Amniotic epithelial cell (primary cell): ENCODE data around the gene NCKAP5.

Experiments used
- DNase-seq: peaks from one replicate; pipeline ENCODE4 v3.0.0-alpha.2; 2010; ENCODE audit warnings: low read depth

Gene NCKAP5

DNA sequence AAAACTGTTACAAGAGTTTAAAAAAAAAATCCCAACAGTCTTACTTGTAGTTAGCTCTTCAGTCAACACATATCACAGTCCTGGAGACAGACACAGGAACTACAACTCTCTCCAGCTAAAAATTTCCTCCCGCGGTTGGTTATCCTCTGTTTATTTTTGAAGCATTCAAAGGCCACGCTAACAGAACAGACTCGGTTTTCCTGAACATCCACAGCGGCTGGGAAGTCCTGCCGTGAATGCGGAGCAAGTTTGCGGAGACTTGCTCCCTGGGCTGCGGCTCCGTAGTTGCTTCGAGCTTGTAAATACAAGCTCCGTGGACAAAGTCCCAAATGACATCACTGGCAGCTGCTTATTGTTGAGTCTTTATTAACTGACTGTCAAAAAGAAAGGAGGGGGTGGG lies at the start of gene NCKAP5:
TSS of gene NCKAP5 (minus strand) at position 292 of the 400 bp plus-strand sequence. CDS start 50,937 bp downstream, outside the sequence.
- peak; percentile 49 for DNase-seq

DNA sequence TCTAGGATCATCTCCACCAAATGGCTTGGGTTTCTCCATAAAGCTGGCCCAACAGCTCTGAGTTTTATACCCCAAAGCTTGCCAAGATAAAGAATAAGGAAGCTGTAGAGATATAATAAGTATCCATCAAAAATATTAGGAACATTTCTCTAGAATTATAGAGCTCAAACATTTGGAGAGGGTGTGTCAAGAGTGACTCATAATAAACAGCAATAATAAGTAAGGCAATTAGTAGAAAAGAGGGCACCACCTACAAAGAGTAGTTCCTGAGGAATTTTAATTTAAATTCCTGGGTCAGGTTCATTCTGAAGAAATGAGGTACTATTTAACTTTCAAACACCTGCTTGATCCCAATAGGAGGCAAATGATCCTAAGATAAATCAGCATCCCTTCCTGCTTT lies 41.4 kb upstream of the NCKAP5 start:
- no peak for DNase-seq

DNA sequence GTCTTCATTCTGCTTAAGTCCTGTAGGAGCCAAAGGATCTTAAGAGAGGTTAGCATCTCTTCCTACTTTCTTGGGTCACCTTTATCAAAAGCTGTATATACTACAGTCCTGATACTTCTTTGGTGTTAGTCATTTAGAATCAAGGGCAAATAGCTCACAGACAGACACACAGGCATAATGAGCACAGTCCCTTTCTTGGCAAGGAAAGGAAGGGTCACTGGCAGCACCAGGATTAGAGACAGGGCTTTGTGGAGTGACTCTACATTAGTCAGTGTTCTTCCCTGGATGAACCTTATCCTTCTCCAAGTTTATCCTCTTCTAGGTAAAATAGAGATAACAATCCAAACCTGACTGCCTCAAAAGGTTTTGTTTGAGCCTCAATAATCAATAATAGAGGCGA lies 40.0 kb upstream of the NCKAP5 start:
- DNase-seq, result no peak

DNA sequence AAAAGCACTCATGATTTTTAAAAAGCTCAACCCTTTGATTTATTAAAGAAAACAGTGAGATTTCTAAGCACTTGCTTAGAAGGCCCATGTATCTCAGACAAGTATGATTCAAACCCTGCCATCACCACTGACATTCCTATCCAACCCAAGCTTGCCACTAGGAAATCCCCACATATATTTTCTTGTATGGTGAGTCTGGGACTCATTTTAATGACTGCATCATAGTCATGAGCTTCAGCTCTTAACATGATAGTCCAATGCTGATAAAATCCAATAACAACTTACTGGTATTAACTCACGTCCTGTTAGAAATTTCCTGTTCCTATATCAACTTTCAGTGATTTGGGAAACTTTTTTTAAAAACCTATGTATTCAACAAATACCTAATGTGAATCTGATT lies 39.4 kb upstream of the NCKAP5 start:
- DNase-seq, result peak; percentile 48

DNA sequence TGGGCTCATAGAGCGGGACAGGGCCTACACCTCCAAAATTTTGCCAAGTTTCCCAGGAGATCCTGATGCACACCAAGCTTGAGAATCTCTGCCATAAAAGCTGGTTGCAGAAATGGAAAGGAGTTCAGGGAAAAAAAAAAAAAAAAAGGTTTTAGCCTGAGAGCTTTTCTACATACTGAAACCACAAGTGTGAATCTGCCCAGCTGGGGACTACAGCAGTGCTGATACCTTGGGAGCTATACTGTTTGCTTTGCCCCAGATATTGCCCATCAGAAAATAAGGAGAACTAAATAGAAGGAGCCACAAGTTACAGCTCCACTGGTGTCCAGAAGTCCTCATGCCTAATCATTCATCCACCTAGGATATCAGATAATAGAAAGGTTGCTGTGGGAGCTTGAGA lies 38.4 kb upstream of the NCKAP5 start:
- DNase-seq, result no peak

DNA sequence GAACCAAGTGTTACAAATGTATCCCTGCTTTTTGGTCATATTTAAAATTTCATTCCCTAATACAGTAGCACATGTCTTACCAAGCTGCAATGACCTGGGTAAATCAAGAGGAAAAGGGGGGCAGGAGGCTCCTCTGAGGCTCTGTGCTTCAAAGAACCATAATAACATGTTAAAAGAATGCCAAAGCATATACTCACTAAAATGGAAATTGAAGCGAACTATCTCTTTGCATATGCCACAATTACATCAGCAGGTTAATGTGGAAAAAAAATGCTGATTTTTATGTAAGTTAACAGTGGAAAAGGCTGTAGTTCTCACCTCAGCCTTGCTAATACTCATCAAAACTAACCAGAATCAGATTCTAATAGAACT lies 37.5 kb upstream of the NCKAP5 start:
- DNase-seq, result no peak

DNA sequence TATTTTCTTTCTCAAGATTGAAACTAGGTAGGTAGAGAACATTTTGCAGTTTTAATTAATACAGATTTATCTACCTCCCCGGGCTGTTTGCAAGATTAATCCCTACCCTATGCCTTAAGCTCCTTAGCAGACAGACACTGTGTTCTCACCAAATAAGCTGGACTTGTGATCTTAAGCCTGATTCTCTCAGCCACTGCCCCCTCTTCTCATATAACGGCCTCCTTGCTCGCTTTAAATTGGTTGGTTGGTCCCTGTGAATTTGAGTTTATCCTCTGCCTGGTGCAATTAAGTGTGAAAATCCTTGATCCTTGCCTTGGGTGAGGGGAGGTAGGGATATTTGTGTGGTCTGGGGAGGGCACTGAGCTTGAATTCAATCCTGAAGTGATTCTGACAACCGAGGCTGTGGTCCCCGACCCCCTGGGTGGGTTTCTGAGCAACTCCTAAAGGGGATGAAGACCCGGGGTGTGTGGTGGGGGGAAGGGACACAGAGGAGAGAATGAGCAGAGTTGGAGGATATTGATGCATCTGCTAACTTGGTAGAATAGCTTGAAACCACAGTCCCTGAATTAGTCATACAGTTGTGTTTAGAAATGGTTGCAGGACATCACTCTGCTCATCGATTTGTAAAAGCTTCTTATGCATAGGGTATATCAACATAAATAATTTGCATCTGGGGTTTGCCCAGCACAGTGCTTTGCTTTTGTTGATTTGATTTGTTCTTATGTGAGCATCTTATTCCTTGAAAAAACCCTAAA lies 36.9 kb upstream of the NCKAP5 start:
- DNase-seq, result no peak

DNA sequence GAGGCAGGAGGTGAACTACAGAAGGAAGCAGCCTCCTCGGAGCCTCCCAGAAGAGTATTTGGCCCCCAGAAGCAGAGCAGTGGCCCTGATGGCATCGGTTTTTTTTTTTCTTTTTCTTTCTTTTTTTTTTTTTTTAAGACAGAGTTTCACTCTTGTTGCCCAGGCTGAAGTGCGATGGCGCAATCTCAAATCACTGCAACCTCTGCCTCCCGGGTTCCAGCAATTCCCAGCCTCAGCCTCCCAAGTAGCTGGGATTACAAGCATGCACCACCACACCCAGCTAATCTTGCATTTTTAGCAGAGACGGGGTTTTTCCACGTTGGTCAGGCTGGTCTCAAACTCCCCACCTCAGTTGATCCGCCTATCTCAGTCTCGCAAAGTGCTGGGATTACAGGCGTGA lies 34.8 kb upstream of the NCKAP5 start:
- no peak for DNase-seq

DNA sequence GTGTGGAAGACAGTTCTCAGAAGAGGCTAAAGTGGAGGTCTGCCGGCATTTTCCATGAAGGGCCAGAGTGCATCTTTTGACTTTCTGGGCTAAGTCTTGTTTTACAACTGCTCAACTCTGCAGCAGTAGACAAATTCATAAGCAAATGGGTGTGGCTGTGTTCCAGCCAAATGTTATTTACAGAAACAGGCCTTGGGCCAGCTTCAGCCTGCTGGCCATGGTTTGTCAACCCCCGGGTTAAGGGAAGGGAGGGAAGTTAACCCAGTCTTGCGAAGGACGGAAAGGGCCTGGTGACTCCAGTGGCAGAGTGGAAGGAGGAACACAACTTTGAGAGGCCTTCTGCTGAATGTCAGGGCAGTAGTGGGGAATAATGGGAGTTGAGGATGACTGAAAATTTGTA lies 34.3 kb upstream of the NCKAP5 start:
- DNase-seq, result no peak

DNA sequence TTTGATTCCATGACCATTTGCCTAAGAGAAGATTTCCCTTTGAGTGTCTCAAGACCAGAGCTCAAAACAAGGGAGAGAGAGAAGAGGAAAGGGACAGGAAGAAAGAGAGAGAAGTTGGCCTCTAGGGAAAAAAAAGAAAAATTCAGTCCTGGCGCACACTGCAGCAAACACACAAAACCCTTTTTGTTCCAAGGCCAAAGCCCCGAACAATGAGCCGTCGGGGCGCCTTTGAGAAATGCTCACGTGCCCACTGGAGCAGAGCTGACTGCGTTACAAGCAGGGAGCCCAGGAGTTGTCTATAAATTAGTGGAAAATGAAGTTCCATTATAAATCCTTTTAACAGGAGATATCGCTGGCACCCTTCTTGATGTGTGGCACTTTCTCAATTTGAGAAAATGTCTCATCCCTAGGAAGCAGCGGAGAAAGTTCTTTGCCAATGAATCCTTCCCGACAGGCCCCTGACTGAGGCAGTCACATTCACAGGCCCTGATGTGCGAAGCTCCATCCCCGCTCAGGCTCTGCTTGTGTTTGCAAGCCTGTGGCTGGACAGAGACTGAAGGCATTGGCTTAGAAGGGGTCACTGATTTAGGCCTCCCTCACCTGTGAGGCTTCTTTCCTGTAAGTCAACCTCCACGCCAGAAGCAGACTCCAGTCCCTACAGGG lies 32.1 kb upstream of the NCKAP5 start:
- no peak for DNase-seq

DNA sequence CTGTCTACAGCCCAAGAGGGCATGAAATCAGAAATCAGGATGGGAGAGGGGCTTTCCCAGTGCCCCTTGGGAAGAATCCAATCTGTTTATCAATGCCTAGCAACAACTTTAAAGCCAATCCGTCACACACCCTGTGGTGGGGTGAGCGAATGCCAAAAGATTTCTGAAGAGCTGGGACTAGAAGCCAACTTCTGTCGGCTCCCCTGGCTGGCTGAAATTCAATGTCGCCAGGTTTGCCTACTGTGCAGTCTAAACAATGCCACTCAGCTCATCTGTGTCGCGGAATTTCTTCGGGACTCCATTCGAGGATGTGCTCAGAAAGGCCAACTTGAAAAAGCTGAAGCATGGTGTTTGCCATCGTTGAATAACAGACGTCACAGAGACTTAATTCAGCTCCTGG lies 31.5 kb upstream of the NCKAP5 start:
- DNase-seq, result no peak

DNA sequence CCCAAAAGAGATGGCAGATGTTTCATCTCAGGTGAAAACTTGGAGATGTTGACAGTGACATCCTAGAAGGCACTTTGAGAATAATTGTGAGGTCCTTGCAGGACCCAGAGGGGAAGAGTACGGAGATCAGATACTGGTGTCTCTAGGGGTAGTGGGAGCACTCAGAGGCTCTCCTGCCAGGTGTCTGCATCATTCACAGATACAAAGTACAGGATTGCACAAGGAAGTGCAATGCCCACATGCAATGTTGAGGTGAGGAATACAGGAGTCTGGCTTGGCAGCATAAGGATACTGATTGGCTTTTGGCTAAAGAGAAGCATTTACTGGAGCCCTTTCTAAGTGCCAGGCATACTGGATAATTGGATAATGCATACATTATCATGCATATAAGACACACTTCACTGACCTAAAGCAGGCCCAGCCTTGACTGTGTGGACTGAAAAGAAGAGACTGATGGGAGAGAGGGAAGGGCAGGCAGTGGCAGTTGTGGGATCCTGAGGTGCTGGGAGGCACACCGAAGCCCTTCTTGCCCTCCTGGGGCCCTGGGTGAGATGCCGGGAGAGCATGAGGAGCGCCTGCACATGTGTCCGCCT lies 31.0 kb upstream of the NCKAP5 start:
- no peak for DNase-seq

DNA sequence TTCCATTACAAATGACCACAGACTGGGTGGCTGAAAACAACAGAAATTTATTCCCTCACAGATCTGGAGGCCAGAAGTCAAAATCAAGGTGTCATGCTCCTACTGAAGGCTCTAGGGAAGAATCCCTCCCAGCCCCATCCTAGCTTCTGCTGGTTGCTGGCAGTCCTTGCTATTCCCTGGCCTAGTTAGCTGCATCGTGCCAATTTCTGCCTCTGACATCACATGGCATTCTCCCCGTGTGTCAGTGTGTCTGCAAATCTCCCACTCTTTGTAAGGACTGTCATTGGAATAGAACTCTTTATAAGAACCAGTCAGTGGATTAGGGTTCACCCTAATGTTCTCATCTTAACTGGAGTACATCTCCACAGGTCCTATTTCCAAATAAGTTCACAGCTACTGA lies 30.5 kb upstream of the NCKAP5 start:
- no peak for DNase-seq

DNA sequence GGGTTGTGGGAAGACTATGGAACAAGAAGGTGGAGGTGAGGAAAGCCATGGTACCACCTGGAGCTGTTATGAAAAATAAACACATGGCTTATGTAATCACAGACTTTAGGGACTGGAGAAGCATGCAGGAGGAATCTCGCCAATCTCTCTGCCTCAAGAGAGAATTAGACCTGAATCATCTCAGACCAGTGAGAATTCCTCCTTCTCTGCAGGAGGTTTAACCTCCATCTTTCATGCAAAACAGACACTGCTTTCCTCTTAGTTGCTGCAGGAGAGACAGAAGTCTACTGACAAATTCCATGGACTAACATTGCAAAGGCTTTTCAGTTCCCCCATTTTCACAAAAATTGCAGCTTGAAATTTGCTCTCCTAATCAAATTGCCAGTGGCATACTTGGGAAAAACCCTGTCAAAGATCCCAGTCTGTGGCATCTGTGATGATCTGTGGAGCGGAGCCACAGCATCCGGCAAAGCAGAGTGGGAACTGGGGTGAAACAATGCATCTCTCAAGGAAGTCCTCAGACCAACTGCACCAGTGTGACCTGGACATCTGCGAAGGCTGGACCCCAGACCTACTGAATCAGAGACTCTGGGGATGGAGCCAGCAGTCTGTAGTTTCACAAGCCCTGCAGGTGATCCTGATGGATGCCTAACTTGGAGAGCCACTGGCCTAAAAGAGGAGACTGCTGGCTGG lies 28.6 kb upstream of the NCKAP5 start:
- DNase-seq, result no peak

DNA sequence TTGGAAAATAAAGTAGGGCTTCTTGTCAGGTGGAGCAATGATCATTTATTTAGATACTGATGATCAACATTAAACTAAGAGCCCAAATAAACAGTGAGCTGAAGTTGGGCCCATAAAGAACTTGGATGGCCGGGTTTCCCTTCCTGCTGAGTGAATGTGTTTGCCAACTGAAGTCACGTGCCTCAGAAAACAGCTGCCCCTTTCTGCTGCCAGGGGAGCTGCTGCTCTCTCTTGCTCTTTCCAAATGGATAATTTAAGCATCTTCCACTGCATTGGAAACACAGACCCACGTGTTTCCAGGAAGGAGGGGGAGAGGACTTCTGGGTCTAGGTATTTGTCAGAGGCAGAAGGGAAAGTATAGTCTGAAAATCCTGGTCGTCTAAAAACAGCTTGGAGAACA lies 22.9 kb upstream of the NCKAP5 start:
- no peak for DNase-seq

DNA sequence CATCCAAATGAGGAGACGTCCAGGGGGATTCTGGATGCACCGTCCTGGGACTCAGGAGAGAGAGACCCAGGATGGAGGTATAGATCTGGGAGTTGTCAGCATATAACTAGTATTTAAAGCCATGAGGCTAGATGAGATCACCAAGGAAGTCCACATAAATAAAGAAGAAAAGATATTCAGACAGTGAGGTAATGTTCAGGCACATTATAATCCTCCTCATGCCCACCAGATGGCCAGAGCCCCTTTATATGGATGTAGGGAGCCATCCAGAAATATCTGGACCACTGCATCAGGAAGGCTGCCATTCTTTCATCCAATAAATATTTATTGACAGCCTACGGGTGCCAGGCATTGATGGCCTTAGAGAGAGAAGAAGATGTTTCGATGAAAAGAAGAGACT lies 21.2 kb upstream of the NCKAP5 start:
- DNase-seq, result no peak

DNA sequence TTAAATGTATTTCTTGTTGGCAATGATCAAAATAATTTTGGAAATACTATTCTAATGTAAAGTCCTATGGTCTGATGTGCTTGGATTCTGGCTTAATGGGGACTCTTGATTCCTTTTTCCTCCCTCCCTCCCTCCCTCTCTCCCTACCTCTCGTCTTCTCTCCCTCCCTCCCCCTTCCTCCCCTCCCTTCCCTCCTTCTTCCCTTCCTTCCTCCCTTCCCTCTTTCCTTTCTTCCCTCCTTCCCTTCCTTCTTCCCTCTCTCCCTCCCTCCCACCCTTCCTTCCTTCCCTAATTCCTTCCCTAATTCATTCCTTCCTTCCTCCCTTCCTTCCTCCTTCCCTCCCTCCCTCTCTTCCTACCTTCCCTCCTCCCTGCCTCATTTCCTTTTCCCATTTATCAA lies 19.9 kb upstream of the NCKAP5 start:
- DNase-seq, result no peak

DNA sequence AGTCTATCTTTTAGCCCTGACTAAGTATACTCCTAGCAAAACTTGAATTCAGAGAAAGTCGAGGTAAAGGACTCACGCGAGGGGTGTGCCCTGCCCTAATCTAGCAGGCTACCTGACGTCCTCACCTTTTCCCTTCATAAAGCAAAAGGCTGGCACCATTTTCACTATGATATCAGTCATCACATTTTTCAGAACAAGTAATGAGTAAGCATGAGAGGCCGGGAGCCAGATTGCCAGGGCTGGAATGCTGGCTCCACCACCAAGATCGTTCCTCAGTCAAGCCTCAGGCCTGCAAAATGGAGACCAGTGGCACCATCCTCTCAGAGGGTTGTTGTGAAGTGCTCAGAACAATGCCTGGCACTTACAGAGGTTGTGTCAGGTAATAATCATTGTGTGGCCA lies 18.7 kb upstream of the NCKAP5 start:
- peak; percentile 13 for DNase-seq

DNA sequence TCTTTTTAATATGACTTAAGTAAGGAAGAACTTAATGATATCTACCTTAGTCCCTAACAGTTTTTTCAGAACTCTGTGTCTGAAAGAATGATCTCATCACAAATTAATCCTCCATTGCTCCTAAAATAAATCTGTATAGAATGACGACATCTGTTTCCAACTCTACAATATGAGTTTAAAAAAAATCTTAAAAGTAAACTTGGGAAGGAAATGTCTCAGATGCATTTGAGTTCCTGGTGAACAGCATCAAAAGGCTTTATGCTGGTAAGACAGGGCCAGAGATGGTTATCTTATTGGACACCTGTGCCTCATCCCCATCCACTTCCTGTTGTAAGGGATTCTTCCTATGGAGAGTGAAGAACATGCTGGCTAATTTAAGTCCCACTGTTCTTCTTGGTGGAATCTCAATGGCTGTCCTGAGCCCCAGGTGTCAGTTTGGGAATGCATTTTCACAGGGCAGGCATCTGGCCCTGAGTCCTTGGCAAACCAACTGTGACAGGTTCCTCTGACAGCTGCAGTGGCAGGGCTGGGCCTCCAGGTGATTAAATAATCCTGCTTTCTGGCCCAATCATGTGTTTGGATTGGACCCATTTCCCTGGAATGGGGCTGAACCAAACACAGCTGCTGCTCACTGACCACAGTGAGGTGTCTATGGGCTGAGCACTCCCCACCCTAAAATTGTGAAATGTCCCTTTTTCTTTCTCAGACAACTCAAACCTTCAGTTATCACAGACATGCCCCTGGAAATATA lies 12.9 kb upstream of the NCKAP5 start:
- DNase-seq, result no peak

DNA sequence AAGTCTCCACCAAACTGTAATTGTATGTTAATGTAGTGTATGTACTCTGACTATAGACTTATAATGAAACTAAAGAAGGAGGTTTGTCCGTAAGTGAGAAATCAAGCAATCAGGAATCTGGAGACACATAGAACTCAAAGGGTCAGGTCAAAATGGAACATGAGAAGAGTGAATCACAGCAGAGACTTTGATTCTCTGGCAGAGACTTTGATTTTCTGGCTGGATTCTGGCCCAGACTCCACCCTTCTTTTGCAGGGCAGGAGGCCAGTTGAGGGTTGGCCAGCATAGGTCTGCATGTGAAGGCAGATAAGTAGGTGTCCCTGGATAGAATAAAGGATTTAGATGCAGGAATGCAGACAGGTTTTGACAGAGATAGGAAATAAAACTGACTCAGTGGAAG lies 11.0 kb upstream of the NCKAP5 start:
- peak; percentile 47 for DNase-seq

DNA sequence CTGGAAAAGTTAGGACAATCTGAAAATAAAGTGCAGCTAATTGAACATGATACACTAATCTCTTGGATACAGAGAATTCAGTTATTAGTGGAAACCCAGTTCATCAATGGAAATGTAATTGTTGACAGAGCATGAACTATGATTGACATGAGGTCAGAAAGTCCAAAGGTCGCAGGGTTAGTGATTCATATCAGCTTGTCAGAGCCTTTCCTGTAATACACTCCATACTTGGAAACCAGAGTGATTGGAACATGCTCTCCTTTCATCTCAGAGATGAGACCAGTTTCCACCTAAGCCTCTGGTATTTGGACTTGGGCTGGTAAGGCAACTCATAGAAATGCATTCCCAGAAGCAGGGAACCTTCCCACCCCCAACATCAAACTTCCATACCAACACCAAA lies 8.5 kb upstream of the NCKAP5 start:
- no peak for DNase-seq

DNA sequence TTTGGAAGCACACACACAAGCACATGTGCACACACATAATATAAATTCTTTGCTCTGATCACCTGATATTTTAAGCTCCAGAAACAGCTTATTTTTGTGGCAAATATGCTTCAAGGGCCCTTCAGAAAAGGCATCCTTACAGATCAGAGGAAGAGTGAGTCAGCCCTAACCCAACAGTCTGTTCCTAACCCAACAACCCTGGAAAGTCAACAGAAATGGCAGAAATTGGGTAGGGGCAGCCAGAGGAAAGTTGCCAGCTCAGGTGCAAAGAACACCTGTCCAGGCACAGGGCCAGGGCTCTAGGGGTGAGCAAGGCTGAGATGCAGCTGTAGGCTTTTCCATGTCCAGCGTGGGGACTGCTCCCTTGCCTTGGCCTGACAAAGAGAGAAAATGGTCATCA lies 6.4 kb upstream of the NCKAP5 start:
- DNase-seq, result no peak
